K562 (cell line): ENCODE data around the gene OR4D9. TPM values are rescaled to one million over a fixed set of nuclear protein-coding genes. Genes with fewer than 3 reads are reported as not detected.

Source experiments
- ATF7 ChIP-seq: fragments of 450-650 bp; IDR thresholded peaks from 2 replicates; pipeline ENCODE4 v1.7.1; 2014; ENCODE audit warnings: mild to moderate bottlenecking, moderate library complexity
- CCAR2 ChIP-seq: fragments of 200-400 bp; formaldehyde crosslinking; IDR thresholded peaks from 2 replicates; pipeline ENCODE4 v1.6.1; 2017; ENCODE audit warnings: mild to moderate bottlenecking, low read depth, low read length
- HMG20A ChIP-seq: fragments of 450-650 bp; formaldehyde crosslinking; conservative IDR thresholded peaks from 2 replicates; pipeline ENCODE4 v1.4.0; 2020; ENCODE audit warnings: mild to moderate bottlenecking, mixed read lengths
- KAT7 ChIP-seq: sonication (generic); formaldehyde crosslinking; IDR thresholded peaks from 2 replicates; pipeline ENCODE4 v1.8.0; 2022; ENCODE audit warnings: missing genetic modification reagents, mild to moderate bottlenecking, borderline replicate concordance
- L3MBTL2 ChIP-seq: fragments of 450-650 bp; IDR thresholded peaks from 2 replicates; pipeline ENCODE4 v1.6.1; 2016; ENCODE audit warnings: mild to moderate bottlenecking, moderate library complexity
- MAFK ChIP-seq: IDR thresholded peaks from 2 replicates; pipeline ENCODE4 v1.6.1; 2011; ENCODE audit warnings: low read length, improper control_type of control experiment
- STAG1 ChIP-seq: sonication (generic); formaldehyde crosslinking; IDR thresholded peaks from 2 replicates; pipeline ENCODE4 v1.5.0; 2020; ENCODE audit warnings: missing genetic modification reagents, borderline replicate concordance
- TBP ChIP-seq: optimal IDR thresholded peaks from 2 replicates; pipeline ENCODE3; 2011; ENCODE audit warnings: low read depth, low read length, improper control_type of control experiment
- TOE1 ChIP-seq, 2 experiments: fragments of 450-650 bp in 1 of 2; sonication (generic) in 1 of 2; formaldehyde crosslinking in 1 of 2; IDR thresholded peaks; 2 replicates each; pipeline versions ENCODE4 v1.7.1 to v1.8.0; 2016 to 2022; ENCODE audit warnings: borderline replicate concordance in 2 of 2, mild to moderate bottlenecking in 2 of 2, antibody characterized with exemption in 1 of 2, inconsistent platforms in 1 of 2, low read depth in 1 of 2, missing genetic modification reagents in 1 of 2, moderate library complexity in 1 of 2
- TRIM28 ChIP-seq: fragments of 450-650 bp; IDR thresholded peaks from 2 replicates; pipeline ENCODE4 v1.6.1; 2017
- ZFP36 ChIP-seq: fragments of 150-350 bp; IDR thresholded peaks from 2 replicates; pipeline ENCODE4 v1.6.1; 2018; ENCODE audit warnings: low read length, low read depth; ENCODE audit not compliant: partially characterized antibody
- ZNF263 ChIP-seq: sonication (generic); formaldehyde crosslinking; IDR thresholded peaks from 2 replicates; pipeline ENCODE4 v1.8.0; 2022; ENCODE audit warnings: mild to moderate bottlenecking, missing genetic modification reagents, borderline replicate concordance
- ZNF778 ChIP-seq: fragments of 450-650 bp; formaldehyde crosslinking; IDR thresholded peaks from 2 replicates; pipeline ENCODE4 v1.4.0; 2020; ENCODE audit warnings: mild to moderate bottlenecking, moderate library complexity
- ZNF830 ChIP-seq: fragments of 250-450 bp; sonication (Bioruptor Pico); IDR thresholded peaks from 2 replicates; pipeline ENCODE4 v1.5.0; 2021; ENCODE audit warnings: mild to moderate bottlenecking
- polyA plus RNA-seq, 8 experiments: library from polyadenylated mRNA; depleted of rRNA in 4 of 8; stranded (reverse) in 5 of 8; unstranded in 3 of 8; fragments of >200 nt; fragmentation: Nextera tagmentation in 2 of 8; fragmentation: Illumina TruSeq in 1 of 8; extraction: Ambion mirVana in 2 of 8; extraction: Trizol in 1 of 8; gene quantifications; 2 replicates each; pipeline versions ENCODE4 v1.2.1 to v1.2.3, GENCODE V29; 2011 to 2014; ENCODE audit warnings: inconsistent platforms in 1 of 8, missing spikeins in 1 of 8
- total RNA-seq, 7 experiments: library from RNA; depleted of rRNA in 6 of 7; stranded (reverse); fragments of >200 nt in 6 of 7; fragmentation: Illumina TruSeq in 2 of 7; extraction: Trizol in 2 of 7; gene quantifications; 2 replicates each; pipeline versions ENCODE4 v1.2.1 to v1.2.3, GENCODE V29; 2011 to 2021; ENCODE audit warnings: low replicate concordance in 1 of 7
- TF ChIP-seq, protein P1 (sequence below): sonication (generic); formaldehyde crosslinking; IDR thresholded peaks from 2 replicates; pipeline ENCODE4 v1.8.0; 2022; ENCODE audit warnings: mild to moderate bottlenecking, missing genetic modification reagents
- TF ChIP-seq, protein P2 (sequence below): fragments of 250-450 bp; sonication (Bioruptor Pico); IDR thresholded peaks from 2 replicates; pipeline ENCODE4 v1.5.0; 2021; ENCODE audit warnings: mild to moderate bottlenecking, borderline replicate concordance
- TF ChIP-seq, protein P3 (sequence below): fragments of 200-400 bp; formaldehyde crosslinking; IDR thresholded peaks from 2 replicates; pipeline ENCODE4 v1.6.1; 2017; ENCODE audit warnings: mild to moderate bottlenecking, low read depth, low read length, moderate library complexity
- TF ChIP-seq, protein P4 (sequence below): fragments of 250-450 bp; sonication (Bioruptor Pico); IDR thresholded peaks from 2 replicates; pipeline ENCODE4 v1.6.1; 2021; ENCODE audit warnings: mild to moderate bottlenecking

OR4D9 gene
- total and polyA plus RNA-seq, 9 of the 15 experiments (the other 6 are each of a cell fraction or from before 2014, with no cell fraction given), result not detected

DNA sequence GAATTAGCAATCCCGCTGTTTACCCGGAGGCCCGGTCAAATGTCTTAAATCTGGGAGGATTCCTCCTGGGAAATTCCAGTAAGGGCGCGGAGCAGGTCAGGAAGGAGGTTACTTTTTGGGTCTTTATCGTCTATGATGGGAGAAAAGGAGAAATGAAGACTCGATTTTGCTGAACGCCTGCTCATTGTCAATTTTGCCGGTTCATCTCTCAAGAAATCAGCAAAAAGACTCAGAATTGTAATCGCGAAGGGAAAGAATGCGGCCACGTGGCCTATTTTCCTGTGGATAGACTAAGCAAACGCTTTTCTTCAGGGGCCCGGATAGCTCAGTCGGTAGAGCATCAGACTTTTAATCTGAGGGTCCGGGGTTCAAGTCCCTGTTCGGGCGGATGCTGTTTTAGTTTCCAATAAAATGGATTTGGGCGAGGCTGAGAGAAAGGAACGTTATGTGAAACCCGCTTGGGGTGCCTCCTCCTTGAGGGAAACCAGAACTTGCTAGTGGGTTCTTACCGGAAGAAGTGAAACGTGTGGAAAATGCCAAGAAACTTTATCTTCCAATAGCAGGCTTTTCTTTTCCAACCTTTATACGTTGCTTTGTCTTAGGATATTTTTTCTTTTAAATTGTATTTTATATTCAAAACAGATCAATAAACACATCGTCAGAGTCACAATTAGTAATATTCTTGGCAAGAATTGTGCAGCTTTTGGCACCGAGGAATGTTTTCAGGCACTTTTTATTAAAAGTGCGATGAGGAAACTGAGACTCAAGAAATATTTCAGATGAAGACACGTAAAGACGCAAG, 45.0 kb downstream of the OR4D9 start (continued):
- TF ChIP-seq, protein P1, sequence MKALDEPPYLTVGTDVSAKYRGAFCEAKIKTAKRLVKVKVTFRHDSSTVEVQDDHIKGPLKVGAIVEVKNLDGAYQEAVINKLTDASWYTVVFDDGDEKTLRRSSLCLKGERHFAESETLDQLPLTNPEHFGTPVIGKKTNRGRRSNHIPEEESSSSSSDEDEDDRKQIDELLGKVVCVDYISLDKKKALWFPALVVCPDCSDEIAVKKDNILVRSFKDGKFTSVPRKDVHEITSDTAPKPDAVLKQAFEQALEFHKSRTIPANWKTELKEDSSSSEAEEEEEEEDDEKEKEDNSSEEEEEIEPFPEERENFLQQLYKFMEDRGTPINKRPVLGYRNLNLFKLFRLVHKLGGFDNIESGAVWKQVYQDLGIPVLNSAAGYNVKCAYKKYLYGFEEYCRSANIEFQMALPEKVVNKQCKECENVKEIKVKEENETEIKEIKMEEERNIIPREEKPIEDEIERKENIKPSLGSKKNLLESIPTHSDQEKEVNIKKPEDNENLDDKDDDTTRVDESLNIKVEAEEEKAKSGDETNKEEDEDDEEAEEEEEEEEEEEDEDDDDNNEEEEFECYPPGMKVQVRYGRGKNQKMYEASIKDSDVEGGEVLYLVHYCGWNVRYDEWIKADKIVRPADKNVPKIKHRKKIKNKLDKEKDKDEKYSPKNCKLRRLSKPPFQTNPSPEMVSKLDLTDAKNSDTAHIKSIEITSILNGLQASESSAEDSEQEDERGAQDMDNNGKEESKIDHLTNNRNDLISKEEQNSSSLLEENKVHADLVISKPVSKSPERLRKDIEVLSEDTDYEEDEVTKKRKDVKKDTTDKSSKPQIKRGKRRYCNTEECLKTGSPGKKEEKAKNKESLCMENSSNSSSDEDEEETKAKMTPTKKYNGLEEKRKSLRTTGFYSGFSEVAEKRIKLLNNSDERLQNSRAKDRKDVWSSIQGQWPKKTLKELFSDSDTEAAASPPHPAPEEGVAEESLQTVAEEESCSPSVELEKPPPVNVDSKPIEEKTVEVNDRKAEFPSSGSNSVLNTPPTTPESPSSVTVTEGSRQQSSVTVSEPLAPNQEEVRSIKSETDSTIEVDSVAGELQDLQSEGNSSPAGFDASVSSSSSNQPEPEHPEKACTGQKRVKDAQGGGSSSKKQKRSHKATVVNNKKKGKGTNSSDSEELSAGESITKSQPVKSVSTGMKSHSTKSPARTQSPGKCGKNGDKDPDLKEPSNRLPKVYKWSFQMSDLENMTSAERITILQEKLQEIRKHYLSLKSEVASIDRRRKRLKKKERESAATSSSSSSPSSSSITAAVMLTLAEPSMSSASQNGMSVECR (CRISPR knock-in tag), result 0 out of 2 replicates have a peak, but pooled peaks have one; percentile 39
- TF ChIP-seq, protein P2, sequence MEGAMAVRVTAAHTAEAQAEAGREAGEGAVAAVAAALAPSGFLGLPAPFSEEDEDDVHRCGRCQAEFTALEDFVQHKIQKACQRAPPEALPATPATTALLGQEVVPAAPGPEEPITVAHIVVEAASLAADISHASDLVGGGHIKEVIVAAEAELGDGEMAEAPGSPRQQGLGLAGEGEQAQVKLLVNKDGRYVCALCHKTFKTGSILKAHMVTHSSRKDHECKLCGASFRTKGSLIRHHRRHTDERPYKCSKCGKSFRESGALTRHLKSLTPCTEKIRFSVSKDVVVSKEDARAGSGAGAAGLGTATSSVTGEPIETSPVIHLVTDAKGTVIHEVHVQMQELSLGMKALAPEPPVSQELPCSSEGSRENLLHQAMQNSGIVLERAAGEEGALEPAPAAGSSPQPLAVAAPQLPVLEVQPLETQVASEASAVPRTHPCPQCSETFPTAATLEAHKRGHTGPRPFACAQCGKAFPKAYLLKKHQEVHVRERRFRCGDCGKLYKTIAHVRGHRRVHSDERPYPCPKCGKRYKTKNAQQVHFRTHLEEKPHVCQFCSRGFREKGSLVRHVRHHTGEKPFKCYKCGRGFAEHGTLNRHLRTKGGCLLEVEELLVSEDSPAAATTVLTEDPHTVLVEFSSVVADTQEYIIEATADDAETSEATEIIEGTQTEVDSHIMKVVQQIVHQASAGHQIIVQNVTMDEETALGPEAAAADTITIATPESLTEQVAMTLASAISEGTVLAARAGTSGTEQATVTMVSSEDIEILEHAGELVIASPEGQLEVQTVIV (CRISPR knock-in tag), result no peak
- no peak for TF ChIP-seq KAT7 (CRISPR knock-in tag)
- no peak for TF ChIP-seq HMG20A (CRISPR knock-in tag)
- no peak for TF ChIP-seq ZNF830 (CRISPR knock-in tag)
- peak; percentile 100 for TF ChIP-seq TBP
- TF ChIP-seq, protein P3, sequence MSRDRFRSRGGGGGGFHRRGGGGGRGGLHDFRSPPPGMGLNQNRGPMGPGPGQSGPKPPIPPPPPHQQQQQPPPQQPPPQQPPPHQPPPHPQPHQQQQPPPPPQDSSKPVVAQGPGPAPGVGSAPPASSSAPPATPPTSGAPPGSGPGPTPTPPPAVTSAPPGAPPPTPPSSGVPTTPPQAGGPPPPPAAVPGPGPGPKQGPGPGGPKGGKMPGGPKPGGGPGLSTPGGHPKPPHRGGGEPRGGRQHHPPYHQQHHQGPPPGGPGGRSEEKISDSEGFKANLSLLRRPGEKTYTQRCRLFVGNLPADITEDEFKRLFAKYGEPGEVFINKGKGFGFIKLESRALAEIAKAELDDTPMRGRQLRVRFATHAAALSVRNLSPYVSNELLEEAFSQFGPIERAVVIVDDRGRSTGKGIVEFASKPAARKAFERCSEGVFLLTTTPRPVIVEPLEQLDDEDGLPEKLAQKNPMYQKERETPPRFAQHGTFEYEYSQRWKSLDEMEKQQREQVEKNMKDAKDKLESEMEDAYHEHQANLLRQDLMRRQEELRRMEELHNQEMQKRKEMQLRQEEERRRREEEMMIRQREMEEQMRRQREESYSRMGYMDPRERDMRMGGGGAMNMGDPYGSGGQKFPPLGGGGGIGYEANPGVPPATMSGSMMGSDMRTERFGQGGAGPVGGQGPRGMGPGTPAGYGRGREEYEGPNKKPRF, result no peak
- TF ChIP-seq ZNF263 (CRISPR knock-in tag), result no peak
- no peak for TF ChIP-seq TRIM28
- peak; percentile 63 for TF ChIP-seq ATF7
- no peak for TF ChIP-seq ZNF778
- TF ChIP-seq L3MBTL2, result peak; percentile 95
- no peak for TF ChIP-seq CCAR2
- no peak for TF ChIP-seq STAG1 (CRISPR knock-in tag)
- TF ChIP-seq, protein P4, sequence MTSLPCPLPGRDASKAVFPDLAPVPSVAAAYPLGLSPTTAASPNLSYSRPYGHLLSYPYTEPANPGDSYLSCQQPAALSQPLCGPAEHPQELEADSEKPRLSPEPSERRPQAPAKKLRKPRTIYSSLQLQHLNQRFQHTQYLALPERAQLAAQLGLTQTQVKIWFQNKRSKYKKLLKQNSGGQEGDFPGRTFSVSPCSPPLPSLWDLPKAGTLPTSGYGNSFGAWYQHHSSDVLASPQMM, result no peak
- no peak for TF ChIP-seq ZFP36
- 0 out of 2 replicates have a peak, but pooled peaks have one; percentile 40 for TF ChIP-seq TOE1 (IDR thresholded peaks at IDR 0.05; ENCODE audit: borderline replicate concordance)
- TF ChIP-seq TOE1 (CRISPR knock-in tag; IDR thresholded peaks at IDR 0.05; ENCODE audit: borderline replicate concordance, low read depth), result no peak
- TF ChIP-seq MAFK, result peak; percentile 12; the same call in 1 of the 2 replicates
